ENCODE data around the gene ASIC2.

ASIC2 gene

DNA sequence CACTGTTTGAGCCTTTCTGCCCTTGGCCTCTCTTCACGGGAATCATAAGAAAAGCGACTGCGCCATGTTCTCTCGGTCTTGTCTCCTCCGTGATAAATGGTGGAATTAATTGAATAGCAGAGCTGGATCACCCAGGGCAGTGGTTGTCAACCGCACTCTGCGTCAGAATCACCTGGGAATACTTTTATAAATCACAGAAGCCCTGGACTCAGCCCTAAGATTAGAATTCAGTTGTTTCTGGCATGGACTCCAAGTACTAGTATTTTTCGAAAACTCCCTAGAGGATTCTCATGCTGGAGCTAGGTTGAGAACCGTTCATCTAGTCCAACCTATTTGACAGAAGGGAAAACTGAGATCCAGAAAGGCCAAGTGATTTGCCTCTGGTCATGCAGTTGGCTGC is 237.3 kb downstream of the ASIC2 start:
- DNase-seq: no peak

GRCh38 chr17:33055171-33055611 is 237.9 kb downstream of the ASIC2 start:
- DNase-seq: no peak

DNA sequence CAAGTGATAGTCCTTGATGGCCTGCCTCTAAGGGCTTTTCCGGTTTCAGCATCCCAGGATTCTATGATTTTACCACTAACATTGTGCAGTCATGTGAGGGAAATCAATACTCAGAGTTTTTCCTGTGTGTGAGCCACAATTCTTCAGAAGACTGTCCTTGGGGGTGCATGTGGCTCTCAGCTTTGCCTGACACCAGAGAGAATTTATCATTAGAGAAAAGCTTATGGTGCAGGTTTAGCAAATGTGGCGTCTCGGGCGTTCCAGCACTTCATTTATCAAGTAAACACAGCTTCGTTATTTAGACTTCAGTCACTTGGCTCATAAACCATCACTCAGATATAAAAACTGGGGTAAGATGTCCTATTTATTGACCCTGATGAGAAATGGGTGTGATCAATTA is 238.7 kb downstream of the ASIC2 start:
- no peak for DNase-seq

GRCh38 chr17:33053676-33054075 is 239.4 kb downstream of the ASIC2 start:
- no peak for DNase-seq

DNA sequence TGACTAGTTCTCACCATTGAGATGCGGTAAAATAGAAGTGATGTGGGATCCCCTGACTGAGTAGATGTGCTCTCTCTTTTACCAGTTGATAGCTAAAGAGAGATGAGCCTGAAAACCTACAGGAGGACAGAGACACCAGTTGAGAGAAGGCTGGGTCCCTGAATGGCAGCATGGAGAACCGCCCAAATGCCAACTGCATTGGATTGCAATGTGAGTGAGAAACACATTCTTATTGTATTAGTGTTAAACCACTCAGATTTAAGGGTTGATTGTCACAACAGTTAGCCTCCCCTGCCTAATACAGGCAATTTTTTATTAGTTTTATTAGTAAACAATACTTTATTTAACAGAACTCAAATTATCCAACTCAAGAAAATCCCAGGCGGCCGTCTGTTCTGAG is 240.2 kb downstream of the ASIC2 start:
- no peak for DNase-seq

GRCh38 chr17:33050611-33051140 is 242.4 kb downstream of the ASIC2 start:
- no peak for DNase-seq

DNA sequence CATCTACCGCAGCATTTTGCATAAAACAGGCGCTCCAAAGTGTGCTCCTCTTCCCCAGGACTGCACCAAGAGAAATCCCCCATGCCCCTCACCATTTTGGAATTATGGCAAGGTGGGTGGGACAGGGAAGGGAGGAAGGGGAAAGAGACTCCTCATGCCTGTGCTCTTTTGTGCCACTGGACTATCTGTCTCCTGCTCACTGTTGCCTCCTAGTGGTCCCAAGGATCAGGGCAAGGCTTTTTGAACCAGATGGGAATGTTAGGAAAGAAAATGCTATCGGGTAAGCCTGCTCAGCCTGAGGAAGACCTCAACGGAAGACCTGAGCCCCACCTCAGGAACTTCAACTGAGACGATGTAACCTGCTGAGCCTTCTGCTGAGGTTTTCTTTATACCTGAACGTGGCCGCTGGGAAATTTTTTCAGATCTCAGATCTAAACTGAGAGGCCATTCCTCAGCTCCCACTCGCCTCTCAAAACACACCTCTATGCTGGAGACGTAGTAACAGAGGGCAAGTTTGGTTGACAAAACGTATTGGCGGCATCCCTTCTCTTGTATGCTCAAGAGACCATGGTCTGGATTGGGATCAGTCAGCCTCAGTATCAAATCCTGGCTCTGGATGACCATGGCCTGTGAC is 243.2 kb downstream of the ASIC2 start:
- no peak for DNase-seq

GRCh38 chr17:33046361-33047255 is 246.5 kb downstream of the ASIC2 start:
- no peak for DNase-seq

DNA sequence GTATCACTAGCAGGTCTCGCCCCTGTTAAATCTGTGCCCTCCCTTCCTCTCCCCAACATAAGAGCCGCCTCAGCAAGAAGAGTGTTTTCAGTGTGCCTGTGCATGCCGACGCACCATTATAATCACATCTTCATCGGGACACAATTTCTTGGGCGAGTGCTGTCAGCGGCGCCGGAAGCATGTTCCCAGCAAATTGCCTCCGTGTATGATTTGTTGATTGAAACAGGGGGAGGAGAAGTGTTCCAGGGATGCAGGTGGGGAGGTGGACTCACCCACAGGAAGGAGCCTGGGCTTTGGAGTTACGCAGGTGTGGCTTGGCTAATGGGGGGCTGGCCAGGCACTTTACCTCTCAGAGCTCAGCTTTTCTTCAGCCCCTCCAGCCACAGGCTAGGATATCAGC is 247.9 kb downstream of the ASIC2 start:
- DNase-seq: no peak

DNA sequence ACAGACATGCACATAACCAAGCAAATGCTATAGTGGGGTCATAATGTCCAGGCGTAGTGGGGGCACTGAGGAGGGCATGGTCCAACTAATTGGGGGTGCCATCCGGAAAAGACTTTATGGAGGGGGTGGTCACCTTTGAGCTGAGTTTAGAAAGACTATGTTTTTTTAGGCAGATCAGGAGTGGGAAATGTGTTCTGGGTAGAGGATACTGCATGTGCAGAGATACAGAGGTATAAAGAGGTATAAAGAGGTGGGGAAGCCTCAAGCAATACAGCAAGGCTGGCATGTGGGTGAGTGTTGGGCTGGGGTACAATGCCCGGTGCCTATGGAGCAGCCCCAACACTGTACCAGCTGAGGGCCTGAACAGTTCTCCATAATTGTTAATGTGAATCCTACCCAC is 248.3 kb downstream of the ASIC2 start:
- DNase-seq: no peak

GRCh38 chr17:33040461-33040860 is 252.6 kb downstream of the ASIC2 start:
- no peak for DNase-seq

DNA sequence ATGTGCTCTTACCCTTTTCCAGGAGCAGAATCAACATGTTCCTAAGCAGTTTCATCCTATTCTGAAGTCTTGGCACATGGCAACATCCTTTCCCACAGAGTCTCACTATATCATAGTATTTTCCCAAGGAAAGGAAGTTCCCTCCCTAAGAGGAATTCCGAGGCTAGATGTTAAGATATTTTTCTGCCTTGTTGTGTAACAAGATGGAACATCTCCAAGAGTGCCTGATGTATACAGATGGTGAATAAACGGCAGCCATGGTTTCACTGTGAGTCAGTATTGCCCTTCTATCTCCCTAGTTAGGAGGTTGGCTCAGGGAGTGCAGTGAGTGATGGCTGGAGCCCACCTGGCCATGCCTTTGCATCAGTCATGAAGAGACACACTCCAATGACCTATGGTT is 253.2 kb downstream of the ASIC2 start:
- DNase-seq: no peak

- DNase-seq: peak; percentile 54
These were observed 254.4 kb downstream of the ASIC2 start for GRCh38 chr17:33038740-33039139.

GRCh38 chr17:33033176-33033575 is 259.9 kb downstream of the ASIC2 start:
- DNase-seq: no peak

GRCh38 chr17:33028778-33029177 is 264.3 kb downstream of the ASIC2 start:
- no peak for DNase-seq

DNA sequence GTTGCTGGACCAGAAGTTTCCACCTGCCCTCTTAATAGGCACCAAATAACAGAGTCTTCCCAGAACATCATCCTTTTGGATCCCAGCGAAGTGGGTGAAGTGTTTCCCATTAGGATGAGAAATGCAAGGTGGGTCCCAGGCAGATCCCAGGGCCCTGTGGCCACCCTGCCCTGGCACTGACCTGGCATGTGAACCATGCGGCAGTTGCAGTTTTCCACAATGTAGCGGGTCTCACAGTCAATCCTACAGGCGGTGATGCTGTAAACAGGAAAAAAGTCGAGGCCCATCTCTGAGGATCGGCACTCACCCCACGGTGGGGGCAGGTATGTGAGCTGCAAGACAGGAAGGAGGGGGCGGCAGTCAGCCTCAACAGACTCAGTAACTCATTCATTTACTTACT is 265.0 kb downstream of the ASIC2 start:
- DNase-seq: no peak

DNA sequence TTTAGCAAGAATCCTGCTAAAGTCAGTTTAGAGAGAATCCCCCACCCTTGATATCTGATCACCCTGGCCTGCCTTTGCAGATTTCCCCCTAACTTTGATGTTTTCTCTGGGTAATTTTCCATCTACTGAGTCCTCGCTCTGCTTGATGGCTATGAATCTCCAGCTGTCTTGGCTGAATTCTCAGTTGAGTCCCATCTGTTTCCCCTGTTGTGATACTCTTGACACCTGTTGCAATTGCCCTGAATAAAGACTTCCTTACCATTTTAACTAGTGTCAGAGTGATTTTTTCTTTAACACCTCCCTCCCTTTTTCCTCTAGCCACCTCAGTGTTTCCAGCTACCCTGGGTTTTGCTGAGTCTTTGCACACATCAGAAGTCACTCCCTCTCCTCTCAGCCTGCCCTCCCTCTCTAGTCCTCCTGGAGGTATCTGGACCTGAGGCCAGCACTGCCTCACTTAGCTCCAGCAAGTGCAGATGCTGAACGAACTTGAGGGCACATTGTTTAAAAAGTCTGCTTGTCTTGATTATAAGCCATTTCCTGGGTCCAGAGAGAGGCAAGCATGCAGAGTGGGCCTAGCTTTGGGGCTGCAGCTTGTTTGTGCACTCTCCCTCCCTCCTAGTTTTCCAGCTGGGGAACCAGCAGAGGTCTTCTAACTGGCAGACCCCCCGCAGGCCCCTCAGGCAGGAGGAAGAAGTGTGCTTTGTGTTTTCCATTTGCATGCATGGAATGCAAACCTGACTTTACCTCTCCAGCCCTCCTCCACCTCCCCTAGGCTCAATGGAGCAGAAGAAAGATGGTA is 268.2 kb downstream of the ASIC2 start:
- no peak for DNase-seq

GRCh38 chr17:33023790-33024189 is 269.3 kb downstream of the ASIC2 start:
- no peak for DNase-seq

GRCh38 chr17:33021731-33022408 is 271.2 kb downstream of the ASIC2 start:
- DNase-seq: no peak

GRCh38 chr17:33019161-33019890 is 273.8 kb downstream of the ASIC2 start:
- DNase-seq: no peak

- no peak for DNase-seq
These were observed 275.7 kb downstream of the ASIC2 start for GRCh38 chr17:33017366-33017765.

GRCh38 chr17:33016920-33017319 is 276.2 kb downstream of the ASIC2 start:
- DNase-seq: no peak

Measured in femur (tissue), 1 donor.